Measurements from ENCODE around the gene MID1IP1.

The MID1IP1 gene

GRCh38 chrX:38817004-38817703 is 15.9 kb downstream of the MID1IP1 start:
- DNase-seq, result no peak

GRCh38 chrX:38819163-38819562 is 17.9 kb downstream of the MID1IP1 start:
- no peak for DNase-seq

- no peak for DNase-seq
These were observed 18.4 kb downstream of the MID1IP1 start for GRCh38 chrX:38819709-38820108.

- DNase-seq, result no peak
These were observed 19.5 kb downstream of the MID1IP1 start for GRCh38 chrX:38820751-38821150.

- no peak for DNase-seq
These were observed 22.9 kb downstream of the MID1IP1 start for GRCh38 chrX:38824176-38824575.

GRCh38 chrX:38831949-38832348 is 30.7 kb downstream of the MID1IP1 start:
- no peak for DNase-seq

- no peak for DNase-seq
These were observed 36.1 kb downstream of the MID1IP1 start for GRCh38 chrX:38837389-38837788.

- no peak for DNase-seq
These were observed 38.0 kb downstream of the MID1IP1 start for GRCh38 chrX:38839277-38839676.

- no peak for DNase-seq
These were observed 38.7 kb downstream of the MID1IP1 start for GRCh38 chrX:38839944-38840343.

- no peak for DNase-seq
These were observed 40.5 kb downstream of the MID1IP1 start for GRCh38 chrX:38841750-38842149.

GRCh38 chrX:38845426-38845825 is 44.2 kb downstream of the MID1IP1 start:
- no peak for DNase-seq

- DNase-seq, result no peak
These were observed 46.1 kb downstream of the MID1IP1 start for GRCh38 chrX:38847206-38847902.

- DNase-seq, result no peak
These were observed 46.6 kb downstream of the MID1IP1 start for GRCh38 chrX:38847903-38848230.

GRCh38 chrX:38848671-38849455 is 47.6 kb downstream of the MID1IP1 start:
- DNase-seq, result no peak

GRCh38 chrX:38850807-38851544 is 49.7 kb downstream of the MID1IP1 start:
- no peak for DNase-seq

- no peak for DNase-seq
These were observed 53.0 kb downstream of the MID1IP1 start for GRCh38 chrX:38854305-38854704.
